GM12892 (cell line): Measurements from ENCODE around the gene PLEKHG3.

Experiments
- POLR2A ChIP-seq: IDR thresholded peaks from 2 replicates; pipeline ENCODE4 v1.6.1; 2011; ENCODE audit warnings: low read depth, low read length, control low read depth
- POLR2AphosphoS5 ChIP-seq: IDR thresholded peaks from 2 replicates; pipeline ENCODE4 v1.6.1; 2011; ENCODE audit warnings: low read depth, low read length, control low read depth
- TAF1 ChIP-seq: IDR thresholded peaks from 2 replicates; pipeline ENCODE4 v1.6.1; 2011; ENCODE audit warnings: low read depth, mild to moderate bottlenecking, control low read depth, low read length, borderline replicate concordance

- TF ChIP-seq POLR2A (no peak), POLR2AphosphoS5 (no peak), TAF1 (no peak)
These were observed 37.7 kb downstream of the PLEKHG3 start for GRCh38 chr14:64741961-64742360.
